Testis (tissue), 3 donors: Measurements from ENCODE around the gene ABCC9. TPM values are rescaled to one million over a fixed set of nuclear protein-coding genes. Genes with fewer than 3 reads are reported as not detected.

ENCODE experiments used
- DNase-seq: peaks from one replicate; pipeline ENCODE4 v3.0.0-alpha.2; 2019
- H3K27ac ChIP-seq, 2 donors: fragments of 200-600 bp; sonication (generic); one replicate each; pipeline ENCODE4 v1.5.1; 2019
- H3K27me3 ChIP-seq: fragments of 200-600 bp; sonication (generic); one replicate; pipeline ENCODE4 v1.5.1; 2019
- H3K36me3 ChIP-seq: fragments of 200-600 bp; sonication (generic); one replicate; pipeline ENCODE4 v1.5.1; 2017; ENCODE audit warnings: low read depth; ENCODE audit errors: missing control alignments
- H3K4me1 ChIP-seq: fragments of 200-600 bp; sonication (generic); one replicate; pipeline ENCODE4 v1.5.1; 2019
- H3K4me3 ChIP-seq, 2 donors: fragments of 200-600 bp; sonication (generic); one replicate each; pipeline ENCODE4 v1.5.1; 2017 to 2019
- H3K9me3 ChIP-seq: fragments of 200-600 bp; sonication (generic); one replicate; pipeline ENCODE4 v1.5.1; 2017
- POLR2A ChIP-seq: fragments of 450-650 bp; IDR thresholded peaks from one replicate; pipeline ENCODE4 v1.6.1; 2017; ENCODE audit warnings: antibody characterized with exemption, mild to moderate bottlenecking, moderate library complexity
- WGBS, 2 donors: methylation state at CpG; one replicate each; pipeline ENCODE4 v1.1.5; 2018; 5-methylcytosine and 5-hydroxymethylcytosine counted together
- intact Hi-C: fragments of 100-400 bp; cut with DNase I; formaldehyde crosslinking; loops from one replicate; pipeline ENCODE4 v1.15.1; 2023; ENCODE audit warnings: low total_unique reads
- polyA plus RNA-seq: library from polyadenylated mRNA; stranded (reverse); fragments of 350-450 nt; fragmentation: Illumina TruSeq; extraction: RNeasy Lipid Tissue Mini Kit (QIAGEN cat#74804); gene quantifications from one replicate; pipeline ENCODE4 v1.2.3, GENCODE V29; 2014; ENCODE audit warnings: low read depth, low replicate concordance; ENCODE audit not compliant: insufficient read depth
- total RNA-seq, 2 donors: library from RNA; depleted of rRNA; stranded (reverse); fragments of >200 nt; gene quantifications; one replicate each; pipeline ENCODE4 v1.2.3, GENCODE V29; 2016
- TF ChIP-seq, protein P1 (sequence below), 3 experiments: fragments of 450-650 bp in 2 of 3; fragments of 200-600 bp in 1 of 3; sonication (generic) in 1 of 3; IDR thresholded peaks; one replicate each; pipeline ENCODE4 v1.5.1; 2016 to 2019; ENCODE audit warnings: antibody characterized with exemption in 3 of 3, mild to moderate bottlenecking in 2 of 3, moderate library complexity in 1 of 3

ABCC9 gene
- total and polyA plus RNA-seq, 3 donors from 2014 or later: 2.1 to 2.7 (median 2.3) TPM

DNA sequence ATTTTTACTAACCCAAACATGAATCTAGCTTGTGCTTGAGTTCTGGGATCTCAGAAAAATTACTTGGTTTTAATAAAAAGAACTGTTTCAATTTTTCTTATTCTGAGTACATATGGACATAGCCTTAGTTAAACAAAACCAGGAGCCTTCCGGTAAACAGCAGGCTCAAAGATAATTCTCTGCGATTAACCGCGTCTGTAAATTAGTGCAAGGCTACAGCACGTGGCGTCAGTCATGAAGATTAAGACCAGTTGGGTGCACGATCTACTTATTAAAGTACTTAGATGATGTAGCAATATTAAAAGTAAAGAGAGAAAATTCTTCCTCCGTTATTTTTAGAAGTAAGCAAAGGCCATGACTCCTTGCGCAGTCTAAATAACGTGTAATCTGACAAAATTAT is 167.4 kb downstream of the ABCC9 start:
- WGBS, 2 donors: 7 to 14% methylated on average over 10 of the region's 10 CpGs
- intact Hi-C loops: no loop called here
- H3K36me3 ChIP-seq: no peaks in the 10 kb centered on the region
- H3K9me3 ChIP-seq: no peaks in the 10 kb centered on the region
- no peaks in the 10 kb centered on the region for H3K4me1 ChIP-seq
- H3K27ac ChIP-seq: peak overlapping the region in 1 of 2 donors; percentile 42
- H3K27me3 ChIP-seq: no peaks in the 10 kb centered on the region
- no peak for TF ChIP-seq POLR2A
- no peak for DNase-seq
- H3K4me3 ChIP-seq: peak overlapping the region; percentile 48 to 60

DNA sequence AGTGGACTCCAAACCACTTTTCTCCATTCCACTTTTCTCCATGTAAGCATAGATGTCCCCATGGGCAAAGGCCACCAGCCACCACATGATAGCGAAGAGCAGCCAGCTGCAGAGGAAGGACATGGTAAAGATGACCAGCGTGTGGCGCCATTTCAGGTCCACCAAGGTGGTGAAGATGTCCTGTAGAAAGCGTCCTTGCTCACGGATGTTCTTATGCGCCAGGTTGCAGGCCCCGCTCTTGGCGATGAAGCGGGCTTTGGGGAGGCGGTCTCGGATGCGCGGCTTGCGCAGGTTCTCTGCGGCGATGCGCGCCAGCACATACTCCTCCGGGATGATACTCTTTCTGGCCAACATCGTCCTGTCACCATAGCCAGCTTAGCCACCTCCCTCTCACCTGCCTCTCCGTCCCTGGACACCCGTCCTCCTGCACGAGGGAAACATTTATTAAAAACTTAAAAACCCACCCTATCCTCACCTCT is 167.9 kb downstream of the ABCC9 start:
- WGBS, 2 donors: 28 to 32% methylated on average over 23 of the region's 23 CpGs

DNA sequence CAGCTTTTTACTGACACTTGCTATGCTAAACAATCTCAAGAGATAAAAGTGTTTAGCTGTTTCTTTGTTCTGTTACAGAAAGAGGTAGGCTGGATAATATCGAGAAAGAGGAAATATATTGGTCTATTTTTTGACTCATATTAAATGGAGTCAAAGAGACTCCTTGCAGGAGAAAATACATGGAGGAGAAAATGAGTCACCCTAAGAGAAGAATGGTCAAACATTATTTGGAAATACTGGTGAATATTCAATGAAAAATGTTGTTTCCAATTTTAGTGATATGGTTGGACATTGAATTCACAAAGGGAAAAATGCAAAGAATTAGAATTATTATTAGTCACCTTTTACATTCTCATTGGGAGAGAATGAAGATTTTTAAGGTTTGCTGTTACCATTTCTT is 169.9 kb downstream of the ABCC9 start:
- Histone ChIP-seq H3K4me1 (no peaks in the 10 kb centered on the region), H3K27me3 (no peaks in the 10 kb centered on the region), H3K4me3 (no peak overlapping the region), H3K36me3 (no peaks in the 10 kb centered on the region), H3K9me3 (no peaks in the 10 kb centered on the region), H3K27ac (no peak overlapping the region)
- DNase-seq: no peak
- intact Hi-C loops: no loop called here
- 69 to 90% methylated on average over 1 of the region's 1 CpG for WGBS, 2 donors
- TF ChIP-seq, protein P1, sequence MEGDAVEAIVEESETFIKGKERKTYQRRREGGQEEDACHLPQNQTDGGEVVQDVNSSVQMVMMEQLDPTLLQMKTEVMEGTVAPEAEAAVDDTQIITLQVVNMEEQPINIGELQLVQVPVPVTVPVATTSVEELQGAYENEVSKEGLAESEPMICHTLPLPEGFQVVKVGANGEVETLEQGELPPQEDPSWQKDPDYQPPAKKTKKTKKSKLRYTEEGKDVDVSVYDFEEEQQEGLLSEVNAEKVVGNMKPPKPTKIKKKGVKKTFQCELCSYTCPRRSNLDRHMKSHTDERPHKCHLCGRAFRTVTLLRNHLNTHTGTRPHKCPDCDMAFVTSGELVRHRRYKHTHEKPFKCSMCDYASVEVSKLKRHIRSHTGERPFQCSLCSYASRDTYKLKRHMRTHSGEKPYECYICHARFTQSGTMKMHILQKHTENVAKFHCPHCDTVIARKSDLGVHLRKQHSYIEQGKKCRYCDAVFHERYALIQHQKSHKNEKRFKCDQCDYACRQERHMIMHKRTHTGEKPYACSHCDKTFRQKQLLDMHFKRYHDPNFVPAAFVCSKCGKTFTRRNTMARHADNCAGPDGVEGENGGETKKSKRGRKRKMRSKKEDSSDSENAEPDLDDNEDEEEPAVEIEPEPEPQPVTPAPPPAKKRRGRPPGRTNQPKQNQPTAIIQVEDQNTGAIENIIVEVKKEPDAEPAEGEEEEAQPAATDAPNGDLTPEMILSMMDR (IDR thresholded peaks at IDR 0.05): no peak
- TF ChIP-seq POLR2A: no peak

More for the DNA sequence above, 167.9 kb downstream of the ABCC9 start:
- DNase-seq: peak; percentile 37
- peak overlapping the region; percentile 48 to 60 for H3K4me3 ChIP-seq
- no peaks in the 10 kb centered on the region for H3K4me1 ChIP-seq
- no peaks in the 10 kb centered on the region for H3K9me3 ChIP-seq
- intact Hi-C loops: no loop called here
- no peaks in the 10 kb centered on the region for H3K27me3 ChIP-seq
- no peaks in the 10 kb centered on the region for H3K36me3 ChIP-seq
- H3K27ac ChIP-seq: no peak overlapping the region
- TF ChIP-seq POLR2A: no peak
- TF ChIP-seq, protein P1 (IDR thresholded peaks at IDR 0.05): no peak

DNA sequence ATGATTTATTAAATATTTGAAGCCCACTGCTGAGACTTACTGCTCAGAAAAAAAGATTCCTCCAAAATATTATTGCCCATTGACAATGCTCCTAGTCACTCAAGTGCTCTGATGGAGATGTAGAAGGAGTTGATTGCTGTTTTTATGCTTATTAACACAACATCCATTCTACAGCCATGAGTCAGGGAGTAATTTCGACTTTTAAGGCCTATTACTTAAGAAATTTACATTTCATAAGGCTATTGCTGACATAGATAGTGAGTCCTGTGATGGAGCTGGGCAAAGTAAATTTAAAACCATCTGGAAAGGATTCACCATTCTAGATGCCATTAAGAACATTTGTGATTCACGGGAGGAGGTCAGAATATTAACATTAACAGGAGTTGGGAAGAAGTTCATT is 171.9 kb downstream of the ABCC9 start:
- Histone ChIP-seq H3K9me3 (no peaks in the 10 kb centered on the region), H3K36me3 (no peaks in the 10 kb centered on the region), H3K27me3 (no peaks in the 10 kb centered on the region), H3K27ac (no peak overlapping the region), H3K4me3 (no peak overlapping the region), H3K4me1 (no peaks in the 10 kb centered on the region)
- 89 to 90% methylated on average over 2 of the region's 2 CpGs for WGBS, 2 donors
- intact Hi-C loops: no loop called here
- no peak for TF ChIP-seq POLR2A
- DNase-seq: no peak

DNA sequence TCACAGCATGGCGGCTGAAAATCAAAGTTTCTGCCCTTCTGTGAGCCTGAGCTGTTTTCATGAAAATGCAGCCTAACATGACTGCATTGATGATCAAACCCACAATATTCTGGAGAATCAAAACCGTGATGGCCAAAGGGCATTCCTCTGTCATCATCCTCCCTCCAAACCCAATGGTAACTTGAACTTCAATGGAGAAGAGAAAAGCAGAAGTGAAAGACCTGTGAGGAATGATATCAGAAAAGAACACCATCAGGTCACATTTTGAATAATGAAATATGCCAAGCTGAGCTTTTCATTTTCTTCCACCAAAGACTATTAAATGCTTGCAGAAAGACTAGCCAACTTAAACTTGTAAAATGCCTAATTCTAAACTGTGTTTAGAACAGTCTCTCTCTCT is 174.8 kb downstream of the ABCC9 start:
- H3K9me3 ChIP-seq: no peaks in the 10 kb centered on the region
- H3K4me3 ChIP-seq: no peak overlapping the region
- intact Hi-C loops: no loop called here
- H3K27ac ChIP-seq: no peak overlapping the region
- no peak for DNase-seq
- WGBS, 2 donors: 91 to 94% methylated on average over 2 of the region's 2 CpGs
- no peaks in the 10 kb centered on the region for H3K36me3 ChIP-seq
- H3K27me3 ChIP-seq: no peaks in the 10 kb centered on the region
- TF ChIP-seq, protein P1 (IDR thresholded peaks at IDR 0.05): no peak
- H3K4me1 ChIP-seq: no peaks in the 10 kb centered on the region

DNA sequence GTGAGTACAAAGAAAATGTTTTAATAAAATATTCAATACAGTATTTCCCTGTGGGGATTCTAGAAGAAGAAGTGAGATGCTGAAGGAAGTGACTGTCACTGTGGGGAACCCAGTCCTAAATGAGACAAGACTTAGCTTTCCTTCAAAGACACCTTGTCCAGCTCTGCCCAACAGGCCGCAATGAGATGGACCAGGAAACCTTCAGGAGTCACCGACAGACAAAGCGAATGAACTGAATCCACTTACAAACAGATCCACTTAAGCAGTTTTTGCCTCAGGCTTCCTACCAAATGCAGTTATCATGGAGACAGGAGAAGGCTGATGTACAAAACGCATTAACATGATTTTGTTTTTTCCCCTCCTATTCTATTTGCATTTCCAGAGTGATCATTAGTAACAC is 176.3 kb downstream of the ABCC9 start:
- H3K36me3 ChIP-seq: no peaks in the 10 kb centered on the region
- no peak for DNase-seq
- no peak overlapping the region for H3K27ac ChIP-seq
- TF ChIP-seq, protein P1 (IDR thresholded peaks at IDR 0.05): no peak
- no peak for TF ChIP-seq POLR2A
- WGBS, 2 donors: 88 to 91% methylated on average over 4 of the region's 4 CpGs
- intact Hi-C loops: no loop called here
- no peaks in the 10 kb centered on the region for H3K4me1 ChIP-seq
- H3K27me3 ChIP-seq: no peaks in the 10 kb centered on the region
- no peaks in the 10 kb centered on the region for H3K9me3 ChIP-seq
- no peak overlapping the region for H3K4me3 ChIP-seq
